CD4-positive, alpha-beta T cell treated with Interleukin-2 at 100 ng/mL for 4 hours (primary cell): Measurements from ENCODE around the gene EZR.
A peak's percentile ranks its signal among the peaks of the same experiment; 100 is the strongest.
"Not testable (repeated sequence)": the region's sequence is repeated elsewhere in the genome, so short reads cannot be mapped to it uniquely, and the experiment has no call there.

Experiments
- DNase-seq: peaks from one replicate; pipeline ENCODE4 v3.0.0-alpha.2; 2020; ENCODE audit warnings: low spot score

The EZR gene

DNA sequence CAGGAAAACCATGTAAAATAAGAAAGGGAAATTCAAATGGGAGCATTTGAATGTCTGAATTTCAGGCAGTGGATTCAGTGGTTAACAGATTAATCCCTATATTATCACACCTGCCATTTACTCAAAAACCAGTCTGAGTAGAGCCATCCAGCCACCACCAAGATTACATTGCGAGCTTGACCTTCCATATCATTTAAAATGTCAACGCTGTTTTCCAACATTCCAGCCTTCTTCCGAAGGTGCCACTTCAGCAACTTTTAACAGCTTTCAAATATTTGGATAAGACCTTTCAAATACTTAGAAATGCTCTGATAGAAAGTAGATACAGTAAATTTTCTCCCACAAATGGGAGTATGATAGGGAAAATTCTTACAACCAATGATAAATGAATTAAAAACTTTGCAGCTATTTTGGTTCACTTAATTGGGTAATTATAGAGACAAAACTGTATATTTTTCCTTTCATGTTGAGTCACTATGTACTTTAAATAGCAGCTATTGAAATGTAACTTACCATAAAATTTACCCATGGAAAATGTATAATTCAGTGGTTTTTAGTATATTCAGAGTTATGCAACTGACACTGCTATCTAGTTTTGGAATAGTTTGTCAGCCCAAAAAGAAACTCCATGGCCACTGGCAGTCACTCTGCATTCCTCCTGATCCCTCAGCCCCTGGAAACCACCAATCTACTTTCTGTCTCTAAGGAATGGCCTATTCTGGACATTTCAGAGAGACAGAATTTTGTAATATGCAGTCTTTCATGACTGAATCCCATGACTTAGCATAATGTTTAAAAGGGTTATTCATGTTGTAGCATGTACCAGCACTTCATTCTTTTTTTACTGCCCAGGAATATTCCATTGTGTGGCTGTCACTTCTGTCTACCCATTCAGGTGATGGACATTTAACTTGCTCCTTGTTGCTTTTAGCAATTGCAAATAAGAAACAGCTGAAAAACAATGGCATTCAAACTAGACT lies 21.5 kb downstream of the EZR start:
- DNase-seq = no peak

DNA sequence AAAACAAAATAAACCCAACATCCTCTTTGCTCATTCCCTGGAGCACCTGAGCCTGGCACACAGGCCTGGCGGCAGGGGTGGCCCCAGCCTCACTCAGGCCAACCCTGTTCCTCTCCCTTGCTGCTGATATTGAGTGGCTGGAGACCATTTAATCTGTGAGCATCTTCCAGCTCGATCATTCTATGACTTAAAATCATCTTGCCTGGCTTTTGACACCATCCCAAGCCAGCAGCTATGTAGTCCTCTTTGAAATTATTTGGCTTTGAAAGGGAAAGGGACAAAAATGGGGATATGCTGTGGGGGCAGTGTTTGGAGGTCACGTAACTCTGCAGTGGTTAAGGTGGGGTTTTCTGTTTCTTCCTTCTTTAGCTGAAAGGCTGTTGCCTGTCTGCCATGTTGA lies 22.8 kb downstream of the EZR start:
- DNase-seq = no peak

DNA sequence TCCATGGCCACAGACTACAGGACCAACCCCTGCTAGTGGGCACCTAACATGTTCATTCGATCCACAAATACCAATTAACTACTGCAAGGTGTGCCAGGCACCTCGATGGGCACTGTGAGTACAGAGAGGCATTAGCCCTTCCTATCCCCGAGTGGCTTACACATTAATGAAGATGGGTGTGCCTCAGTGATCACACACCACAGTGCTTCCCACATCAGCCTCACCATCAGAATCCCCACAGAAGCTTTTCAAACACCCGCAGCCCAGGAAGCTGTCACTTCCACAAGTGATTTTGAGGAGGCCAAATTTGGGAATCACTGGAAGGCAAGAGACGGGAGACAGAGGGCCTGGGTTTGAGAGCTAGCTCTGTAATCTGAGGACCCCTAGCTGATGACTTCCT lies 23.7 kb downstream of the EZR start:
- DNase-seq = no peak

DNA sequence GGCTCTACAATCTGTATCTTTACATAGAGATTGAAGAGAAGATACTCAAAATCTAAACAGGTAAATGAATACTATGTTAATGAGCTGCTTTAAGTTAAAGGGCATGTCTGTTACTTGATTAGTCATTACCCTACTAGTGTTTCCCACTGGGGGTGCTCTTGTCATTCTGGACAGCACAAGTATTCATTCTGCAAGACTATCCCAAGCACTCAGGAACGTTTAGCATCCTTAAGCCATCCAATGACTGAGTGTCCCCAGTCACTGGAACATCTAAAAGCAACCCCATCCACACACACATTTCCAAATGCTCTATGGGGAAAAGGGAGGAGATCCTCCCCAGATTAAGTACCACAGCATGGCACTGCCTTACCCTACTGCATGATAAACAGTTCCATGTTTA lies 25.7 kb downstream of the EZR start:
- peak; percentile 57 for DNase-seq

DNA sequence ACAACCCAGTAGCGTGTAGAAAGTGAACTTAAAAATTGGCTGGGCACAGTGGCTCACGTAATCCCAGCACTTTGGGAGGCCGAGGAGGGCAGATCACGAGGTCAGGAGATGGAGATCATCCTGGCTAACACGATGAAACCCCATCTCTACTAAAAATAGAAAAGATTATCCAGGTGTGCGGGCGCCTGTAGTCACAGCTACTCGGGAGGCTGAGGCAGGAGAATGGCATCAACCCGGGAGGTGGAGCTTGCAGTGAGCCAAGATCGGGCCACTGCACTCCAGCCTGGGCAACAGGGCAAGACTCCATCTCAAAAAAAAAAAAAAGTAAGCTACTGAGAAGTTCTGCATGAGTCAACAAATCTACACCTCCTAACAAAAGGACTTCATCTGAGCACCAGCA lies 26.7 kb downstream of the EZR start:
- DNase-seq = not testable (repeated sequence)

DNA sequence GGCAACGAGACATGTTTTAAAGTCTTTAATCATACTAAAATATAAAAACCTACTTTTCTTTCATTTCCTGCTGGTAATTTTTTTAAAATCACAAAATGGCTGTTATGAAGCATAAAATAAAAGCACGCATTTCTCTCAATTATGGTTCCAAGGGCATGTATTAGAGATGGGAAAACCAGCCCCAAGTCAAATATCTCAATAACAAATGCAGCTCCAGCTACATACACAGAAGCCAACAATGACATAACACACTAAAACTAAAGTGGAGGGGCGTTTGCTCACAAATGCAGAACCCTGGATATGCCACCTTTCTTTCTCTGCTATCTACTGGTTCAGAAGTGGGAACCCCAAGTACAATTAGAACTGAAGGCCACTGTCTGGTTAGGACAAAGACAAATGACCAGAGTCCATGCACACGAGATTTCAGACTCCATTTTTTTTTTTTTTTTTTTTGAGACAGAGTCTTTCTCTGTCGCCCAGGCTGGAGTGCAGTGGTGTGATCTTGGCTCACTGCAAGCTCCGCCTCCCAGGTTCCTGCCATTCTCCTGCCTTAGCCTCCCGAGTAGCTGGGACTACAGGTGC lies 27.8 kb downstream of the EZR start:
- no peak for DNase-seq

DNA sequence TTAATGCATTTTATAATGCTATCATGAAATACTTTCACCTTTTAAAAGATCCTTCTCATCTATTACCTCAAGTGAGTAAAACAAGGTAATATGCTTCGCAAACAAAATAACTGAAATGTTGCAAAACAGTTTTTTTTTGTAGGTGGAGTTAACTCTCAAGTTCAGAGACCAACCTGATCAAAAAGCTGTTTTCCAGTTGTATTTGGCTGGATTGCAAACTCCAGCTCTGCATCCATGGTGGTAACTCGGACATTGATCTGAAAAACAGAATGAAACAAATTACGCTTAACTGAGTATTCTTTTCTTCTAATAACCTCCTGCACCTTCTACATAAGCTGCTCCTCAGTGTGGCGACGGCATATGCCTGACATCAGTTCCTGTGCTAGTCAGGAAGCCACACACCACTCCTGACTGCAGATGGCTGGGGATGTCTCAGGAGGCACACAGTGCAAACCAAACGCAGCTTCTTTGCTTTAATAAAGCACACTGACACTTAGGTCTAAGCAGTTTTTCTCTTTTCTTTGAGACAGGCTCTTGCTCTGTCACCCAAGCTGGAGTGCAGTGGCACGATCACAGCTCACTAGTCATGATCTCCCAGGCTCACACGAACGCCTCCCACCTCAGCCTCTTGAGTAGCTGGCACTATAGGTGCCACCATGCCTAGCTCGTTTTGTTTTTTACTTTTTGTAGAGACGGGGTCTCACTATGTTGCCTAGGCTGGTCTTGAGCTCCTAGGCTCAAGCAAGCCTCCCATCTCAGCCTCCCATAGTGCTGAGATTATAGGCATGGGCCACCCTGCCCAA lies 29.9 kb downstream of the EZR start:
- DNase-seq = peak; percentile 65

DNA sequence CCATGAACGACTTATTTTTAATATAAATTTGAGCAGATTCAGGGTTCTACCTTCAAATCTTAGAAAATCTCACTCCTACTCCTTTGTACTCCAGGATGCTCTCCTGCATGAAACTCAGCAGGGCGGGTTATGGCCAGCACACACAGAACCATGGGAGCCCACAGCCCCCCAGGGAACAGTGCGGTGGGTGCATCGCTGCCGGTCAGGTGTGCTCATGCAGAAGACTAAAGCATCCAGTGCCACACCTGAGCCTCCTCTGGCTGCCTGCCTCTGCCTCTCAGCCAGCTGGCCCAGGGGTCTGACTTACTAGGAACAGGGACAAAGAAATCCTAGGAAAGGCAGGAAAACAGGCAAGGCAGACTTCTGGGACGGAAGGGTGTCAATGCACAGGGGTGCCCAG lies 31.8 kb downstream of the EZR start:
- DNase-seq = no peak

DNA sequence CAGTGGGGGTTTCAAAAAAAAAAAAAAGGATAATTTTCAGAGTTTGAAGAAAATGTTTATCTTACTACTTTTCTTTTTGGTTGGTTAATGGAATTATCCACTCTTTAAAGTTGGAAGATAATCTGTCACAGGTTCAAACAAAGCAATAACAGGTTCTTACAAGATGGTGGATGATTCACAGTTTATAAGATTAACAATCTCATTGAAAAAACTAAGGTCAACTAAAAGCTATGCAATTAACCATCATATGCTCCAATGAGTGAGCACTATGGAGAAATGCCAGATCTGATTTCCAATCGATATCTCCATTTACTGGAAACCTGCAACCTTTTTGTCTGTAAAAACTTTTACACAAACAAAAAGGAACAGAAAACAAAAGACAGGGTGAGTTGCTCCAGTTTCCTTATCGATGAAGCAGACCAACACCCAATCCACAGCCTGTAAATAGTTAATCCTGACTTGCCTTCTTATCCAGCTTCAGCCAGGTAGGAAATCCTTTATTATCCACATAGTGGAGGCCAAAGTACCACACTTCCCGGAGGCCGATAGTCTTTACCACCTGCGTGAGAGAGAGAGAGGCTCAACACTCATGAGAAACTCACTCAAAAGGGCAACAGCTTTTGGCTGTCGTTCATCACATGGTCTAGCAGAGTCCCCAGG lies 32.4 kb downstream of the EZR start:
- DNase-seq = no peak

DNA sequence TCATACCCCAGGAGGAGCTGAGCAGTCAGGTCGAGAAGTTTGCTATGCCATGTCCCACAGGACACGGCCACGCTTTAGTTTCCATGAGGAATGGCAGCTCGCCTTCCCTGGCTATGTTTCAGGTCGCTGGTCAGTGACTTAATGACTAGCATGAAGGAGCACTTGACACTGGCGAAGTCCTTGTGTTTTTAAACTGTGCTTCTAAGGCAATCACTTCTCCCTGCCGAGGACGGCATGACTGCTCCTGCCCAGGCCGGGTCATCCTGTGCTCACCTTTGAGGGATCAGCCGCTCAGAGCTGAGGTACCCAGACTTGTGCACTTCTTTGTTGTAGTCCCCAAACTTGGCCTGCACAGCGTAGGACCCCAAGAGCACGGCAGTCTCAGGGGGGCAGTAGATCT lies 34.1 kb downstream of the EZR start:
- DNase-seq = no peak

DNA sequence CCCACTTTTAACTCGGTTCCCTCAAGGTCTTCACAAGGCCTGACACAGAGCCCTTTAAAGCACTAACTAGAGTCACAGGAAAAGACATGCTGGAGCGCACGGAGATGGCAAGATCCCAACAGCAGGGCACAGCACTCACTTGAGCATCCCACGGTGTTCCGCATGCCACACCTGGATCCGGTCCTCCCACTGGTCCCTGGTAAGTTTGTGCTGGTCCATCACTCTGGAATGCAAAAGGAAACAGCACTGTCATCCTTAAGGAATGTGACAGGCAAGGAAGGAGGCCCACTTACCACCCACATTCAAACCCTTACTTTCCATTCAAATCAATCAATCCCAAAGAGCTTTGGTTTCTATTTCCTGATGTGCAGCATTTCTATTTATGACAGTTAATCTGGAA lies 34.7 kb downstream of the EZR start:
- DNase-seq = no peak

DNA sequence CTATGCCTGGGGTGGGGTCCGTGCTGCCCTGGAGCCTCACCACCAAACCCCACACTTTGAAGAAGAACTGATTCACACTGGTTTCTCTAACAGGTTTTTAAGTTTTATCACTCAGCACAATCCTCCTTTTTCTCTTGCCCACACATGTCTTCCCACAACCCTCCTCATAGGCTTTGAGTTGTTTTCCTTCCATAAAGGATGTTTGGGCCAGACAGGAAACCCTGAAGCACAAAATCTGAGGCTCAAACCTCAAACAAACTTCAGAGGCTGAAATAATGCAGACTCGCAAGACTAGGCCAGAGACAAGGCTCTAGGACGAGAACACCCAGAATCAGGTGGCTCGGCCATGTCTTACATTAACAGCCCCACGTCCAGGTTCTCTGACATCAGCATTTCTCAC lies 35.3 kb downstream of the EZR start:
- no peak for DNase-seq

DNA sequence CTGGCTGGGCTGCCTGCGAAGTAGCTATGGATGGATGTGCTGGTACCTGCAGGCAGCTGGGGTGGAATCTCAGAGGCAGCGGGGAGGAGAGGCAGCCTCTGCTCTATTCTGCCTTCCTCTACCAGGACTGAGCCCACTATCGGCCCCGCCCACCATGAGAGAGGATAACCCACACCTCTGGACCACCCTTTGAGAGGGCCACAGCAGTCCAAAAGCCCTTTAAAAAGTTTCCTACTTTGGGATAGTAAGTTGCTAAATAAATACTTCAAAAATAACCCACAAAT lies 36.1 kb downstream of the EZR start:
- DNase-seq = no peak

DNA sequence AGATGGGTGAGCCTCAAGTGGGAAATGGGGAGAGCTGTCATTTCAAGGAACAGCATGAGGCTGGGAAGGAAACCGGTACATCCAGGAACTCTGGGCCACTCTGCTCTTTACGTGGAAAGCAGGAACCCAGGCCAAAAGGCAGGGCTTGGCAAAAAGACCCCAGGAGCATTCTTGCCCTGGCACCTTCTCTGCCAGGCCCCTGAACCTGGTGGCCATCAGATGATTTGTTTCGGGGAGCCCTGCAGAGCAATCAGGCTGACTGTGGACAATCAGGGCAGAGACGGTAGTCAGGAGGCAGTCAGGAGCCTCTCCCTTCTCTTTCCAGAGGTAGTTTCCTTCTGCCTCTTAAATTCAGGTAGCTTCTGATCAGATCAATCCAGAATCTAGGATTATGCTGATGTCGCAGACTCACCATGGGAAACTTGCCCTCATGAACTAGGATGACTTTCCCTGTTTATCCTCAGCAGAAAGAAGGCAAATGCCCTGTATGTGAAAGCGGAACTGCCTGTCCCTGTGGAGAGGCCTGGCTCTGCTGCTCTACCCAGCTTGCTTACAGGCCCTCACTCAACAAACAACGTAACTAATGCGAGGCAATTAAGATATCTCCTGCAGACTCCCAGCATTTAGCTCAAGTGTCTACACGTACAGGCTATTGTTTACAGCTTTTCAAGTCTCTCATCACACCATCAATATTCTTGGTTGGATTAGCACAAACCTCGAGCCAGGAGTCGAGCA lies 36.6 kb downstream of the EZR start:
- no peak for DNase-seq

DNA sequence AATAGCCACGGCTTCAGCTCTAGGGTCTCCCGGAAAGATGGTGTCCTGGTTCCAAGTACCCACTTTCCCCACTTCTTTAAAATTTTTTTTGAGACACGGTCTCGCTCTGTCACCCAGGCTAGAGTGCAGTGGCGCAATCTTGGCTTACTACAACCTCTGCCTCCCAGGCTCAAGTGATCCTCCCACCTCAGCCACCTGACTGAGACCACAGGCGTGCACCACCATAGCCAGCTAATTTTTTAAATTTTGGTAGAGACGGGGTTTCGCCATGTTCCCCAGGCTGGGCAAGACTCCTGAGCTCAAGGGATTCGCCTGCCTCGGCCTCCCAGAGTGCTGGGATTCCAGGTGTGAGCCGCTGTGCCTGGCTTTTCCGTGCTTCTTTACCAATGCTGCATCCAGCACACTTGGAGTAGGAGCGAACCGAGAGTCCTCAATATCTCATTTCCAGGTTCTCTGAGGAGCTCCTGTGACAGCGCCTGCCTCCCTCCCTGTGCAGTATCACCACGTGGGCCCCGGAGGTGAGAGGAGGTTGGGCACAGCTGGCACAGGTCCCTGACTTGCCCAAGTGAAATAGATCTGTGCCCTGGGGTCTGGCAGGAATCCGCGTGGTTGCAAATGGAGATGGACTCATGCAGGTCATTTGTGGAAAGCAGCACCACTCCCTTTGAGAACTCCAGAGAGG lies 37.3 kb downstream of the EZR start:
- DNase-seq = no peak

DNA sequence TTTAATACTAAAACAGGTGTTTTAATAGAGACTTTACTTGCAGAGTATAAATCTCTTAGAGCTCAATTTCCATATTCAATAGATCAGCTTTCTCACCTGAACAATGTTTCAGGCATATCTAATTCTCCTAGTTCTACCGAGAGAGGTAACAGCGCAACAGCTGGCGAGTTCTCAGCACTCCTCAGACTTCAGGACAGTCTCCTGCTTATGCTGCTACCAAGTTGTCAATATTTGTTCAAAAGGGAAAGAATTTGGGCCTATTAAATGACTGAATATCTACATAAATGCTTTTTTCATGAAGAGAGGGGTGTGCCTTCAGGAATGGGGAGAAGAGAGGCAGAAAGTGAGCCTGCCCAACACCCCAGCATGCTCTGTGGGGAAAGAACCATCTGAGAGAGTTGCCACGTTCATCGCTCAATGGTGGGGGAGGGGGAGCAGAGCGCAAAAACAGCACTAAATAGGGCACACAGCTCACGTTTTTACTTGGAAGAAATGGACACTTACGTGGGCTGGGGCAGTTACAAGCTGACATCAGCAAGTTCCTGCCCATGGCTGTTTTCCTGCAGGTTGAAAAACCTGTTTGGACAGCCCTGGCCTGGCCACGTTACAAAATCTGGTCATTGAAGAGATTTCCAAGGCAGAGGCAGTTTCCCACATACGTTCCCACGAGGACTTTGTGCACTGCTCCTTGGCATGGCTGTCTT lies 38.0 kb downstream of the EZR start:
- DNase-seq = no peak

DNA sequence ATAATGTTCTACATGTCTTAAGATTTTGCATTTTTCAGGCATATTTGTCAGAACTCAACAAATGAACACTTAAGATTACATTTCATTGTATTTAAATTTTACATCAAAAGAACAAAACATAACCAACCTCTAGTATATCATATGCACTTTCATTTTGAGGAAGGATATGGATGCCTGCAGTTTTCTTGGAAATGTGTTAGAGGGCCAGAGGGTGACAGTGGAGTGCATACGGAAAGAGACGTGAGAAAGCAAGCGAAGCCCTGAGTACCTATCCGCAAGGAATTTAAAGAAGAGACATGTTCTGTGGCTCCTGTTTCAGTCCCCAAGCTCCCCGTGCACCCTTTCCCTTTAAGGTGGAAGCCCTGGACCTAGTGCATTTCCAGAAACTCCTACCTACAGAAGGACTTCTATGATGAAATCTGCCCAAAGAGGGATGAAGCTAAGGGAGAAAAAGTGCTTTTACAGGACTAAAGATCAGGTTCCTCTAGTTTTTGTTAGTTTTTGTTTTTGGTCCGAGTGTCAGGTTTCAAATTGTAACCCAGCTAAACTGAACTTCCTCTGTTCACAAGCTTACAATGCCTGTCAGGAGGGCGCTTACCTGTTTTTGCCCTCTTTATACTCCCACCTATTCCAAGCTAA lies 38.8 kb downstream of the EZR start:
- DNase-seq = no peak

DNA sequence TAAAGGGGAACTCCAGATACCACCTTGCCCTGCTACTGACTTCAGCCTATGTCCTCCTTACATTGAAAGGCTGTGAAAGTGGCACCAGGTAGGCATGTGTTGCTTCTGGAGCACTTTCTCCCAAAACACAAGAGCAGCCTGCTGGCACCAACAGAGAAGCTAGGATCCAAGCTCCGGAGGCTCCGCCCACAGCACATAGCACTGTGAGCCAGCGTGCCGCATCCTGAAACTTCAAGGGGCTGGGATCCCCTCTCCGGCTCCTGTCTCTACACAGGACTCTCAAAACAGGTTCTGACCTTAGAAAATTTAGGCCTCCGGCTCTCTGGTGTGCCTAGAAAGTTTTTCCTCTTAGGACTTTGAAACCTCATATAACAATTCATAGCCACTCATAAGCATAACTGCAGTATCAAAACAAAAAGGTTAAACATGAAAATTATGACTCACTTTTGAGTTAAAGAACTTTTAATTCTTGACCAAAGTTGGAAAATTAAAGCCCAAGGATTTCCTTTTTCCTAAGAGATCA lies 41.1 kb downstream of the EZR start:
- DNase-seq = no peak

DNA sequence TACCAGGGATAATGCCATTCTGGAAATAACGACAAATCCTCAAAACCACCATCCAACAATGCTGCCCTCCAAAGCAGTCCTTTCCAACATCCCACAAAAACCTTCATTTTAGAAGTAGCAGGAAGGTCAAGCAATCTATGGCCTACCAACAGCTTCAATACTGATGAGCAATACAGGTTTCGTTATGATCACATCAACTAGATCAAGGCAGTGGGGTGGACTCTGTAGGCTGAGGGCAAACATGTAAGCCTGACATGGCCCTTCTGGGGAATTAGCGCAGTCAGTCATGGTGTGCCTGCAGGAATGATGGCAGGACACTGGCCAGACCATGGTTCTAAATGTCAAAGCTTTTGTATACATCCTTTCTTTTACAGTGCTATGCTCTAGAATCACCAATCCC lies 41.7 kb downstream of the EZR start:
- no peak for DNase-seq

DNA sequence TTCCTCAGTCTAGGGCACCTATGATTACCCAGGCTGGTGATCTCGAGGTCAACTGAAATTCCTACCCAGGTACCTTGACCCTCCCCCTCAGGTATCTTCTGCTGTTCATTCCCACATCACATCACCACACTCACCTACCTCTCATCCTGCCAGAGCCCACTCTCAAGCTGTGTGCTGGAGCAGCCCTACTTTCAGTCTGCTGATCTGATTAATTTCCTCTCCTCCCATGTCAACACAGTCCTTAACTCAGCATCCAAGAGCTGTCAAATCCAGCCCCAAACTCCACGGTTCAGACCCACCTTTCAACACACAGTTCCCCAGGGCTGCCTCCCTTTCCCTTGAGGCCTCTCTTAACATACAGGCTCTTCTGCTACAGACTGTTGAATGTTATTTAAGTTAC lies 42.4 kb downstream of the EZR start:
- DNase-seq = no peak
